Retinal pigment epithelial cell (primary cell): ENCODE measurements around the gene PTPN6.

Experiments
- DNase-seq: peaks from one replicate; pipeline ENCODE4 v3.0.0-alpha.2; 2010; ENCODE audit warnings: low read depth
- H3K4me3 ChIP-seq: 2 replicates; pipeline ENCODE4 v1.5.1; 2011; ENCODE audit warnings: mild to moderate bottlenecking, low read length, control low read depth, moderate library complexity
- TF ChIP-seq, protein P1 (sequence below): conservative IDR thresholded peaks from 2 replicates; pipeline ENCODE4 v1.5.1; 2011; ENCODE audit warnings: low read depth, low read length, control low read depth, inconsistent platforms

The PTPN6 gene

DNA sequence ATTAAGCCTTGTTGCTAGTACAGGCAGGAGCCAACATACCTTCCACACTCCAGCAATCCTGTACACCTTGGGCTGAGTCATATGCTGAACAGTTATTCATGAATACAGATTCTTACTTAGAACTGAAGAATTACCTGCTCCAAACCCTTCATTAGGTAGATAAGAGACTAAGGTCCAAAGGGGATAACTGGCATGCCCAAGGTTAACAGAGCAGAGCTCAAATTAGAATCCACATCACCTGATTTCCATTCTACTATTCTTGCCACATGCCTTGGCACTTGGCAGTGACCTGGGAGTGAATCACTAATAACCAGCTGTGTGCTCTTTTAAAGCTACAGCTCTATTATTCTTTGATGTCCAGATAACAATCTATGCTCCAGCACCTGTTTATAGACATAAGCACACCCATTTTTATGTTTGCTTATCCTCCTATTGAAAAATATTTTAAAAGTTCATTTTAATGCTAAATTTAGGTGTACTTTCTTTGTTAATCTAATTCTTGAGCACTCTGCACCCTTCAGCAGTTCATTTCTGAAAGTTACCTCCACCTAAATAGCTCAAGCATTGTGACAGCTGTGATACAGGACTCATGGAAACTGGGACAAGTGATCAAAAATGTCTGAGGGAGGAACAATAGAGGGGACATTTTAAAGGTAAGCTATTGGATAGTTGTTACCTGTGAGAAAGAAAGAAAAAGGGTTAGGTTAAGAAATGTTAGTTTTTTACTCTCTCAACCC lies 47.7 kb downstream of the PTPN6 start:
- DNase-seq, result no peak
- H3K4me3 ChIP-seq, result no peak overlapping the region
- TF ChIP-seq, protein P1, sequence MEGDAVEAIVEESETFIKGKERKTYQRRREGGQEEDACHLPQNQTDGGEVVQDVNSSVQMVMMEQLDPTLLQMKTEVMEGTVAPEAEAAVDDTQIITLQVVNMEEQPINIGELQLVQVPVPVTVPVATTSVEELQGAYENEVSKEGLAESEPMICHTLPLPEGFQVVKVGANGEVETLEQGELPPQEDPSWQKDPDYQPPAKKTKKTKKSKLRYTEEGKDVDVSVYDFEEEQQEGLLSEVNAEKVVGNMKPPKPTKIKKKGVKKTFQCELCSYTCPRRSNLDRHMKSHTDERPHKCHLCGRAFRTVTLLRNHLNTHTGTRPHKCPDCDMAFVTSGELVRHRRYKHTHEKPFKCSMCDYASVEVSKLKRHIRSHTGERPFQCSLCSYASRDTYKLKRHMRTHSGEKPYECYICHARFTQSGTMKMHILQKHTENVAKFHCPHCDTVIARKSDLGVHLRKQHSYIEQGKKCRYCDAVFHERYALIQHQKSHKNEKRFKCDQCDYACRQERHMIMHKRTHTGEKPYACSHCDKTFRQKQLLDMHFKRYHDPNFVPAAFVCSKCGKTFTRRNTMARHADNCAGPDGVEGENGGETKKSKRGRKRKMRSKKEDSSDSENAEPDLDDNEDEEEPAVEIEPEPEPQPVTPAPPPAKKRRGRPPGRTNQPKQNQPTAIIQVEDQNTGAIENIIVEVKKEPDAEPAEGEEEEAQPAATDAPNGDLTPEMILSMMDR, result no peak

DNA sequence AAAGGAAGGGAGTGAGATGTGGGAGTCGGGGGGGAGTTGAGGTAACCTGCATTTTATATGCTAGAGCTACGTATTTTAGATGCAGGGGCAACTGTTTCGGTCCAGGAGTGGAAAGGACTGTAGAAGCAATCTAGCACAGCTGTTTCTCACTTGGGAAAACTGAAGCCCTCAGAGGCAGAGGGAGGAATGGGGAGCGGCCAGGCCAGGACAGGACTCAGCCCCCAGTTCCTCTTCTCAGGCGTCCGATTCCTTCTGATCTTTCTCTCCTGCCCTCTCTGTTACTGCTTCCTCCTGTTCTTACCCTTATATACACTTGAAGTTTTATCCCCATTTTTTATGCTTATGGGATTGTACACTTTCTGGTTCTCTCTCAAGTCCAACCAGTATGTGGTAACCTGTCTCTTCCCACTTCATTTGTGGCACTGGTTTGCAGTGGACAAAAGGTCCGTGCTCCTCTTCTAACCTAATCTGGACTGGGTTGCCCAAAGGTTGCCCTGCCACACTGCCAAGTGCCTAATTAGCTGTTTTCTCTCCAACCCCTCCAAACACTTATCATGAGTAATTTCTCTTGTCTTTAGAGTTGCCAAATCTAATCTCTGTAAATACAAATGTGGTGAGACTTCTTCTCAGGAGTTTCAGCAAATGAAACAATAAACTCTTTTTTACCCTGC lies 50.9 kb downstream of the PTPN6 start:
- TF ChIP-seq, protein P1, result no peak
- no peak overlapping the region for H3K4me3 ChIP-seq
- DNase-seq, result no peak

DNA sequence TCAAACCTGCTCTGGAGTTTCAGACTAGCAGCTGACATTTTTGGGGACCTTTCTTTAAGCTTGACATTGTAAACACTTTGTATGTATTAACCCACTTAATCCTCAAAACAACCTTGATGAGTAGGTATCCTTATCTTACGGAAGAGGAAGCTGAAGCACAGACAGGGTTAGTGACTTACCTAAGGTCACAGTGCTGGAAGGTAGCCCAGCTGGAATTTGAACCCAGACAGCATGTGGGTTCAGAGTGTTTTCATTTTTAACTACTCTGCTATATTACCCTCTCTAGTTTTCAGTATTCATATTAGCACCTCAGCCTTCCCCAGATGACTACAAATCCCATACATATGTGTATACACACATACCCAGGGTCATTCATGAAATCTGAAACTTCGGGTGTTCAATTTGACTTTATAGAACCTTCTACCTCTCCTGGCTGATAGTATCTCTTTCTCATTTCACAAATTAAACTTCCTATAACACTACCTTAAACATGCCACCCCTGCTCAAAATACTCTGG lies 53.2 kb downstream of the PTPN6 start:
- no peak overlapping the region for H3K4me3 ChIP-seq
- DNase-seq, result no peak
- TF ChIP-seq, protein P1, result no peak

DNA sequence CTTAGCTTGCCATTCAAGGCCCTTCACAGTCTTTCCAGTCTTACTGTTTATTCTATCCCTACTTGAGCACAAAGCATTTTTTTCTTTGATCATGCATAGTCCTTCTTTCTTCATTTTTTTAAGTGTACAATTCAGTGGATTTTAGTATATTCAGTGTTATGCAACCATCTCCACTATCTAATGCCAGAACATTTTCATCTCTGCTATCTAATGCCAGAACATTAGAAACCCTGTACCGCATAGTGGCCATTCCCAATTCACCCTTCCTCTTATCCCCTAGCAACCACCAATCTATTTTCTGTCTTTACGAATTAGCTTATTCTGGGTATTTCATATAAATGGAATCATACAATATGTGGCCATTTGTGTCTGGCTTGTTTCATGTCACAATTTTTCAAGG lies 53.7 kb downstream of the PTPN6 start:
- DNase-seq, result no peak
- TF ChIP-seq, protein P1, result no peak
- H3K4me3 ChIP-seq, result no peak overlapping the region

DNA sequence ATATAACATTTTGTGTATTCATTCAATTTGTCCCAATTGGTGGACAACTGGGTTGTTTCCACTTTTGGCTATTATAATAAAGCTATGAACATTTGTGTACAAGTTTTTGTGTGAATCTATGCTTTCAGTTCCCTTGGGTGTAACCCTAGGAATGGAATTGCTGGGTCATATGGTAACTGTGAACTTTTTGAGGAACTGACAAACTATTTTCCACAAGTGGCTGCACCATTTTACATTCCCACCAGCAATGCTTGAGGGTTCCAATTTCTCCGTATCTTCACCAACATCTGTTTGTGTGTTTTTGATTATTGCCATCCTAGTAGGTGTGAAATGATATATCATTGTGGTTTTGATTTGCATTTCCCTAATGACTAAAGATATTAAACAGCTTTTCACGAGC lies 54.2 kb downstream of the PTPN6 start:
- no peak for DNase-seq
- TF ChIP-seq, protein P1, result no peak
- no peak overlapping the region for H3K4me3 ChIP-seq

DNA sequence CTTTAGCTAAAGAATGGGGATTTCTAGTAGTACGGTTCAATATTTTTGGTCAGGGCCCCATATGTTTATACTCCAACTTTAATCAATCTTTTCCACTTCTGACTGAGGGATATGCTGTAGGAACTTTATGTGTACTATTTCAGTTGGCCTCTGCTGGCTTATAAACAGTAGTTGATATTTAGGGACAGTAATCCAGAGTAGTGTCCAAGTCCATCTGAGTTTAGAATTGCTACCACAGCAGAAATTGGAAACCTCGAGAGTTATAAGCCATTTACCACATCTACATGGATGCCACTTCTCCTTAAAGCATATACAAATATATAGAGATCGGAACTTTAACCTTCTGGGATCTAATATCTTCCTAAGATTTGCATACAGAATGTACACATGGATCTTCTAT lies 55.5 kb downstream of the PTPN6 start:
- TF ChIP-seq, protein P1, result no peak
- H3K4me3 ChIP-seq, result no peak overlapping the region
- no peak for DNase-seq

DNA sequence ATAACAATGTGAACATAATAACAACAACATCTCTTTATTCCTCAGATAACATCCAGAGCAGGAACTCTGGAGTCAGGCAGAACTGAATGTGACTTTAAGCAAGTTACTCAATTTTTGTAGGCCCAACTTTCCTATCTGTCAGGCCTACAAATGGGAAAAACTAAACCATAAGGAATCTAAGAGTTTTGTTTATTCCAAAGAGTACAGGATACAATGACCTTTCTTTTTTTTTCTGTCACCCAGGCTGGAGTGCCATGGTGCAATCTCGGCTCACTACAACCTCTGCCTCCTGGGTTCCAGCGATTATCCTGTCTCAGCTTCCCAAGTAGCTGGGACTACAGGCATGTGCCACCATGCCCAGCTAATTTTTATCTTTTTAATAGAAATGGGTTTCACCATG lies 57.7 kb downstream of the PTPN6 start:
- DNase-seq, result no peak
- no peak overlapping the region for H3K4me3 ChIP-seq
- TF ChIP-seq, protein P1, result no peak
